GM12878 (cell line): Measurements from ENCODE around the gene PMIS2. TPM values are rescaled to one million over a fixed set of nuclear protein-coding genes. Genes with fewer than 3 reads are reported as not detected.

Experiments used
- ATAC-seq: fragments of 200-7000 bp; cut with Tn5 transposase; 3 replicates; pipeline ENCODE4 v1.9.1; 2020; ENCODE audit warnings: mild to moderate bottlenecking, moderate library complexity
- BruUV-seq: library from RNA; stranded (reverse); fragments of 400-500 nt; replicated peaks from 2 replicates; lab custom pipeline; 2021; lab: Mats Ljungman, UMichigan
- CTCF ChIA-PET: fragments of 300-600 bp; sonication (Branson Sonifier 250); formaldehyde crosslinking; extraction: SDS; loops from one replicate; lab custom pipeline; 2021; ENCODE audit warnings: inconsistent platforms; lab: Yijun Ruan, JAX
- POLR2A ChIA-PET: fragments of 350-600 bp; formaldehyde crosslinking; extraction: SDS; loops from one replicate; lab custom pipeline; 2021; ENCODE audit warnings: inconsistent platforms; lab: Charles Lee
- RAD21 ChIA-PET: fragments of 300-600 bp; sonication (Branson Sonifier 250); formaldehyde crosslinking; loops from one replicate; lab custom pipeline; 2023; ENCODE audit warnings: antibody characterized with exemption; ENCODE audit not compliant: unreplicated experiment; lab: Charles Lee
- SMC1A ChIA-PET: fragments of 300-600 bp; sonication (Branson Sonifier 250); formaldehyde crosslinking; loops from one replicate; lab custom pipeline; 2023; ENCODE audit not compliant: unreplicated experiment, uncharacterized antibody; lab: Charles Lee
- DNase-seq: peaks from one replicate; pipeline ENCODE4 v3.0.0-alpha.2; 2011; ENCODE audit warnings: low read depth, low spot score
- FAIRE-seq: peaks from 3 replicates; lab custom pipeline; 2011; peaks lifted over from hg19 to GRCh38; lab: Jason Lieb, UNC
- H2AFZ ChIP-seq: 2 replicates; pipeline ENCODE4 v1.6.0; 2011; ENCODE audit warnings: low read depth, low read length, control low read depth; ENCODE audit not compliant: control insufficient read depth
- H3K27ac ChIP-seq: 2 replicates; pipeline ENCODE4 v1.5.1; 2011; ENCODE audit warnings: control low read depth; ENCODE audit not compliant: control insufficient read depth, insufficient read depth
- H3K27me3 ChIP-seq, 2 experiments: replicated peaks in 1 of 2; 2 replicates each; pipeline versions ENCODE4 v1.6.0 to v1.6.1; 2011; ENCODE audit warnings: low read length in 1 of 2; ENCODE audit not compliant: control insufficient read depth in 2 of 2, insufficient read depth in 2 of 2
- H3K36me3 ChIP-seq, 2 experiments: 2 replicates each; pipeline ENCODE4 v1.5.1; 2011; ENCODE audit warnings: low read length in 1 of 2; ENCODE audit not compliant: control insufficient read depth in 2 of 2, insufficient read depth in 2 of 2
- H3K4me1 ChIP-seq: 2 replicates; pipeline ENCODE4 v1.6.1; 2011; ENCODE audit warnings: mild to moderate bottlenecking, low read length, moderate library complexity, mixed read lengths; ENCODE audit not compliant: control insufficient read depth, insufficient read depth
- H3K4me2 ChIP-seq: 2 replicates; pipeline ENCODE4 v1.6.0; 2011; ENCODE audit warnings: control low read depth; ENCODE audit not compliant: control insufficient read depth, insufficient read depth
- H3K4me3 ChIP-seq: fragments of 200-600 bp; sonication (generic); 2 replicates; pipeline ENCODE4 v1.5.1; 2016
- H3K79me2 ChIP-seq: 2 replicates; pipeline ENCODE4 v1.6.0; 2011; ENCODE audit warnings: low read length; ENCODE audit not compliant: control insufficient read depth, insufficient read depth
- H3K9ac ChIP-seq: 2 replicates; pipeline ENCODE4 v1.8.0; 2011; ENCODE audit warnings: low read length, control low read depth, mixed read lengths; ENCODE audit not compliant: control insufficient read depth, insufficient read depth
- H3K9me3 ChIP-seq: replicated peaks from 3 replicates; pipeline ENCODE4 v1.5.1; 2011; ENCODE audit warnings: mild to moderate bottlenecking, low read length; ENCODE audit not compliant: control insufficient read depth, insufficient read depth
- H4K20me1 ChIP-seq: 2 replicates; pipeline ENCODE4 v1.6.0; 2011; ENCODE audit not compliant: control insufficient read depth, insufficient read depth
- CTCF ChIP-seq, 3 experiments: IDR thresholded peaks in 2 of 3; conservative IDR thresholded peaks in 1 of 3; 2 replicates each; pipeline ENCODE4 v1.5.1; 2011; ENCODE audit warnings: low read depth in 3 of 3, low read length in 3 of 3, mild to moderate bottlenecking in 3 of 3, control low read depth in 2 of 3, moderate library complexity in 2 of 3, inconsistent platforms in 1 of 3, mixed read lengths in 1 of 3; ENCODE audit not compliant: control insufficient read depth in 2 of 3, insufficient read depth in 1 of 3; ENCODE audit errors: extremely low read depth in 1 of 3
- ETV6 ChIP-seq, 2 experiments: fragments of 450-650 bp in 1 of 2; IDR thresholded peaks in 1 of 2; conservative IDR thresholded peaks in 1 of 2; 2 replicates each; pipeline ENCODE4 v1.6.1; 2014; ENCODE audit warnings: antibody characterized with exemption in 1 of 2, borderline replicate concordance in 1 of 2, low read depth in 1 of 2, mild to moderate bottlenecking in 1 of 2, moderate library complexity in 1 of 2
- HDGF ChIP-seq: fragments of 450-650 bp; IDR thresholded peaks from 2 replicates; pipeline ENCODE4 v1.6.1; 2016; ENCODE audit warnings: antibody characterized with exemption
- NBN ChIP-seq: fragments of 450-650 bp; IDR thresholded peaks from 2 replicates; pipeline ENCODE4 v1.6.1; 2016
- RAD21 ChIP-seq: IDR thresholded peaks from 2 replicates; pipeline ENCODE4 v1.6.1; 2011; ENCODE audit warnings: mild to moderate bottlenecking, low read depth, low read length, moderate library complexity; ENCODE audit not compliant: insufficient read depth
- SMC3 ChIP-seq: IDR thresholded peaks from 2 replicates; pipeline ENCODE4 v1.6.1; 2011; ENCODE audit warnings: low read length, improper control_type of control experiment, borderline replicate concordance
- WGBS: methylation state at CpG from one replicate; pipeline ENCODE4 v1.1.6; 2016; ENCODE audit warnings: low lambda C conversion rate; ENCODE audit not compliant: insufficient replicate concordance, insufficient coverage; ENCODE audit errors: missing lambda C conversion rate; 5-methylcytosine and 5-hydroxymethylcytosine counted together
- in situ Hi-C: fragments of 300-500 bp; cut with MboI; formaldehyde crosslinking; loops from 9 replicates; pipeline ENCODE4 v1.14.3; 2018; ENCODE audit warnings: mixed read lengths
- intact Hi-C: fragments of 100-400 bp; cut with micrococcal nuclease; formaldehyde crosslinking; loops from one replicate; pipeline ENCODE4 v1.14.2; 2022; ENCODE audit not compliant: unreplicated experiment
- polyA plus RNA-seq, 11 experiments: library from polyadenylated mRNA; depleted of rRNA in 4 of 11; unstranded in 6 of 11; stranded (reverse) in 5 of 11; fragments of >200 nt; fragmentation: Nextera tagmentation in 4 of 11; fragmentation: Illumina TruSeq in 1 of 11; extraction: Ambion mirVana in 4 of 11; extraction: Trizol in 1 of 11; gene quantifications; 1 replicate in 1 of 11; 2 replicates in 10 of 11; pipeline versions ENCODE4 v1.2.1 to v1.2.3, GENCODE V29; 2011 to 2016; ENCODE audit warnings: inconsistent platforms in 2 of 11, missing spikeins in 2 of 11, low read depth in 1 of 11
- total RNA-seq, 4 experiments: library from RNA; depleted of rRNA in 3 of 4; stranded (reverse); fragments of >200 nt in 3 of 4; fragmentation: Illumina TruSeq in 1 of 4; extraction: Trizol in 1 of 4; gene quantifications; 2 replicates each; pipeline versions ENCODE4 v1.2.1 to v1.2.3, GENCODE V29; 2013 to 2021

Gene PMIS2
- total and polyA plus RNA-seq, 10 of the 15 experiments (the other 5 are each of a cell fraction or from before 2014, with no cell fraction given): not detected

GRCh38 chr19:35549174-35549788, 36.7 kb upstream of the PMIS2 start:
- ChIA-PET SMC1A (interaction anchor here (0.7 to 2.7 kb wide), 6 partner anchors 39 to 147 kb away, joined by 3 to 12 read pairs (median 7); no protein-coding TSS in a partner anchor), CTCF (interaction anchor here (0.7 to 4.7 kb wide), 36 partner anchors 8 to 359 kb away, joined by 3 to 63 read pairs (median 4); partner anchors contain the start of genes COX6B1, ETV2, LIN37 and TYROBP), RAD21 (interaction anchor here (1.0 to 1.5 kb wide), 8 partner anchors 39 to 199 kb away, joined by 3 to 10 read pairs (median 3); partner anchors contain the start of gene LIN37), POLR2A (interaction anchor here (1.0 kb wide), 1 partner anchor 59 kb away, joined by 4 read pairs; no protein-coding TSS in a partner anchor)
- Histone ChIP-seq H3K4me2 (no peak overlapping the region; the same call in 1 of the 2 replicates), H3K4me3 (no peak overlapping the region), H3K4me1 (peaks cover 15% of the 10 kb centered on the region), H3K36me3 (no peaks in the 10 kb centered on the region), H3K9ac (no peak overlapping the region), H2AFZ (no peak overlapping the region), H3K9me3 (no peaks in the 10 kb centered on the region), H4K20me1 (no peaks in the 10 kb centered on the region), H3K27ac (no peak overlapping the region), H3K79me2 (peaks cover 17% of the 10 kb centered on the region), H3K27me3 (no peaks in the 10 kb centered on the region)
- ATAC-seq (peak; percentile 30), DNase-seq (no peak), FAIRE-seq (peak; percentile 65)
- no TSS peak for BruUV-seq
- in situ Hi-C loops (no loop called here), intact Hi-C loops (loop anchor here (1.0 to 5.0 kb wide), 3 partner anchors 43 to 383 kb away; partner anchors contain the start of gene HAUS5)
- WGBS: 16% methylated on average over 6 of the region's 6 CpGs
- TF ChIP-seq ETV6 (conservative IDR thresholded peaks at IDR 0.05 in 1 of 2, IDR thresholded peaks at IDR 0.05 in 1 of 2; ENCODE audit: borderline replicate concordance in 1 of 2, low read depth in 1 of 2): no peak
- TF ChIP-seq SMC3: peak; percentile 71
- 0 out of 2 replicates have a peak, but pooled peaks have one; percentile 44 for TF ChIP-seq NBN
- TF ChIP-seq CTCF (IDR thresholded peaks at IDR 0.05 in 2 of 3, conservative IDR thresholded peaks at IDR 0.05 in 1 of 3; ENCODE audit: control insufficient read depth in 2 of 3, extremely low read depth in 1 of 3, insufficient read depth in 1 of 3, low read depth in 3 of 3, low read length in 3 of 3): peak; percentile 65 to 87 (median 83)
- peak; percentile 72 for TF ChIP-seq RAD21
- 0 out of 2 replicates have a peak, but pooled peaks have one; percentile 56 for TF ChIP-seq HDGF
